Activated naive CD8-positive, alpha-beta T cell treated with anti-CD3 and anti-CD28 coated beads, Interleukin-2, amount 50 U/mL, for 16 hours (primary cell): Measurements from ENCODE around the gene MIGA2.
A peak's percentile ranks its signal among the peaks of the same experiment; 100 is the strongest.
"Not testable (repeated sequence)": the region's sequence is repeated elsewhere in the genome, so short reads cannot be mapped to it uniquely, and the experiment has no call there.

Source experiments
- DNase-seq: peaks from one replicate; pipeline ENCODE4 v3.0.0-alpha.2; 2020; ENCODE audit warnings: low read depth, low spot score

The MIGA2 gene

DNA sequence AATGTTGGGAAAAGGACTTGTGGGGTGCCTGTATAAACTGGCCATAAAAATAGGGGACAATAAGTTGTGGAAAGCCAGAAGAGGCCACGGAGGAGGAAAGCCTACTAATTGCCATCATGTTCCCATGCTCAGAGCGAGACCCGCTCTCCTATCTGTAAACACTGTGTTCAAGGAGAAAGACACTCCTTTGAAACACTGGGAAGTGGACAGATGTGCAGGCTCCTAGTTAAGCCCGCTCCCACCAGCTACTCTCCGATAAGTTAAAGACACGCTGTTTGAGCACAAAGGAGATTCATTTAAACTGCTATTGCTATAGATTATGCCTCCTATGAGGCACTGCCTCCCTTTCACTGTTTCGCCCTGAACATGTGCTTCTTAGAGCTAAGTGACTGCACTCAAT, 64.9 kb downstream of the MIGA2 start:
- DNase-seq, result no peak

- no peak for DNase-seq
Observed at GRCh38 chr9:129102095-129102525, 65.7 kb downstream of the MIGA2 start.

DNA sequence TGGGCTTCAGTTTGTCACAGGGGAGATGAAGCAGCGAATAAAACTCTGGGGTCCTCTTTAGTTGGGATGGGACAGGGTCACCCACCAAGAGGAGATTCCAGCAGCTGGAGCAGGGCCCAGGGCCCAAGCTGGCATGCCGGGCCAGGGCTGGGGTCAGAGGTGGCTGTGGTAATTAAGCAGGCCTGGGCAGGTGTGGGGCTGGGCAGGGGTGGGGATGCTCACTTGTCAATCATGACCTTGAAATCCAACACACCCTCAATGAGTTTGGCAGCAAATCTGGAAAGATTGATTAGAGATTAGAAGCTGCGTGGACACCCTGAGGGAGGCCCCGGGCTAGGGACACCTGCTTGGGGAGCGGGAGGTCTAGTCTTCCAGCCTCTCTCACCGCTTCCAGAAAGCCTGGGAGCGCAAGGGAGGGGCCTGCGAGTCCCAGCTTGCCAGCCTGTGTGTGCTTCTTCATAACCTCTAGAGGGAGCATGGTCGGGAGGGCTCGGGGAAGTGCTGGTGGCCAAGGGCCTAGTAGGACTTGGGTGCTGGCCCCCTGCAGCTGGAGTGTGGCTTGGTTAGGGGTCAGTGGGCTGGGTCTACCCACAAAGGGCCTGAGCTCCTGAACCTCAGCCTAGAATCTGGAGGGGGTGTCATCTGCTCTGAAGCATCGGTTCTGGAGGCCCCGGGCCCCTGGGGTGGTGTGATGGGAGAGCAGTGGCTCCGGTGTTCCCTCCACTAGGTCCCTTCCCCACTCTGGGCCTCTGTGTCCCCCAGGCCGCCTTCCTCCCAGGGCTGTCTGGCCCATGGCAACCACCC, 66.6 kb downstream of the MIGA2 start:
- DNase-seq, result no peak

DNA sequence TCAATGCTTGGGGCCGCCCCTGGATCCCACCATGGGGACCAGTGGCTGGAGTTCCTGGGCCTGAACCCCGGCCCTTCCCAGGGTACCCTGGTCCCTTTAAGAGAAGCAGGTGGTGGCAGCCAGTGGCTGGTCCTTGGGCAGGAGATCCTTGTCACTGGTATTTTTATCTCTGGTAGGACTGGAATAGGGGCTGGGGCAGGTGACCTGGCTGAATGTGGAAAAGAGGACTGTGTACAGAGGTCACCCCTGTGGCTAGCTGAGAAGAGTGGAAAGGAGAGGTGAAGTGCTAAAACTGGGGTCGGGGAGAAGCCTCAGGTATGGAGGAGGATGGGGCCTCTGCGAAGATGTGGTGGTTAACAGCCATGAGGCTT, 67.2 kb downstream of the MIGA2 start:
- DNase-seq, result no peak

- no peak for DNase-seq
Observed at GRCh38 chr9:129104051-129104450, 67.6 kb downstream of the MIGA2 start.

GRCh38 chr9:129105857-129106694, 69.7 kb downstream of the MIGA2 start:
- DNase-seq, result no peak

GRCh38 chr9:129107651-129108050, 71.2 kb downstream of the MIGA2 start:
- no peak for DNase-seq

DNA sequence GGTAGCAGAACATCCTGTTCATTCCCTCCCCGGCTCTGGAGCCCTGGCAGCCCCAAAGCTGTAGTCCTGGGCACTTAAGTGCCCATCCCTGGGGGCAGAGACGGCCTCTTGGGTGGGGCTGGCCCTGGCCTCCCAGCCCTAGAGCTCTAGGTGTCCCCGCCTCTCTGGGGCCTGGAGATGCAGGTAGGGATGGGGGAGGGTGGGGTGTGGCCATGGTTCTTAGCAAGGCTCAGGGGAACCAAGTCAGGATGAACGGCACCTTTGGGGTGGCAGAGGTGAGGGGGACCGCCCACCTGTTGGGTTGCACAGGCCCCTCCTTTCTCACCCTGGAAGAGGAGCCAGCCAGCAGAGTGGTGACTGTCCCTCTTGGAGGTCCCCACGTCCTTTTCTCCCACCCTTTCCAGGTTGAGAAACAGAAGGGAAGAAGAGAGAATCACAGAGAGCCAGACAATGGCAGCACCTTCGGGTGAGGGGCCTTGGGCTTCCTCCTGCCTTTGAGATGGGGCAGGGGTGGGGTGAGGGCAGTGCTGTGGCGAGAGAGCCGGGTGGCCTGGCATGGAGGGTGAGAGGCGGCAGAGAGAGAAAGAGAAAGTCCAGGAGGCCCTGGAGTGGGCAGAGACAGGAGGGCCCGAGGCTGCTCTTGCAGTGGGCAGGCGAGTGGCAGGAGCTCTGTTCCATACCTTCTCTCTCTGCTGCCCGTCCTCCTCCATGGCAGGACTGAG, 71.8 kb downstream of the MIGA2 start:
- DNase-seq, result no peak

- no peak for DNase-seq
Observed at GRCh38 chr9:129108805-129109536, 72.5 kb downstream of the MIGA2 start.

GRCh38 chr9:129109537-129109903, 73.1 kb downstream of the MIGA2 start:
- no peak for DNase-seq

- DNase-seq, result no peak
Observed at GRCh38 chr9:129109952-129110739, 73.7 kb downstream of the MIGA2 start.

- peak; percentile 93 for DNase-seq
Observed at GRCh38 chr9:129110740-129111527, 74.5 kb downstream of the MIGA2 start, which contains the start of the genes CRAT and PTPA. TSS of gene CRAT (minus strand) at chr9:129110793. CDS start at chr9:129110509, 284 bp downstream. TSS of gene PTPA (plus strand) at chr9:129111415. CDS start at chr9:129111601, 186 bp downstream.

GRCh38 chr9:129111528-129112151, 75.2 kb downstream of the MIGA2 start:
- no peak for DNase-seq

DNA sequence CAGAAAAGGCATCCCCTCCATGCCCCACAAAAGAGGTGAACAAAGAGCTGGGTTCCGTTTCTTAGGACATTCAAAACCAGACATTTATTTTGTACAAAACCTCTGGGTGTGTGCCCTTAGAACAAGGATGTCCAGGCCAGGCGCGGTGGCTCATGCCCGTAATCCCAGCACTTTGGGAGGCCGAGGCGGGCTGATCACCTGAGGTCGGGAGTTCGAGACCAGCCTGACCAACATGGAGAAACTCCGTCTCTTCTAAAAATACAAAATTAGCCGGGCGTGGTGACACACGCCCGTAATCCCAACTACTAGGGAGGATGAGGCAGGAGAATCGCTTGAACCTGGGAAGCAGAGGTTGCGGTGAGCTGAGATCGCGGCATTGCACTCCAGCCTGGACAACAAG, 76.1 kb downstream of the MIGA2 start:
- not testable (repeated sequence) for DNase-seq

GRCh38 chr9:129113645-129114304, 77.3 kb downstream of the MIGA2 start:
- DNase-seq, result no peak

- no peak for DNase-seq
Observed at GRCh38 chr9:129118799-129119198, 82.4 kb downstream of the MIGA2 start.

GRCh38 chr9:129121483-129121882, 85.1 kb downstream of the MIGA2 start:
- no peak for DNase-seq
